ENCODE measurements around the gene EDEM3.
"Not testable (repeated sequence)": the region's sequence is repeated elsewhere in the genome, so short reads cannot be mapped to it uniquely, and the experiment has no call there.

EDEM3 gene

DNA sequence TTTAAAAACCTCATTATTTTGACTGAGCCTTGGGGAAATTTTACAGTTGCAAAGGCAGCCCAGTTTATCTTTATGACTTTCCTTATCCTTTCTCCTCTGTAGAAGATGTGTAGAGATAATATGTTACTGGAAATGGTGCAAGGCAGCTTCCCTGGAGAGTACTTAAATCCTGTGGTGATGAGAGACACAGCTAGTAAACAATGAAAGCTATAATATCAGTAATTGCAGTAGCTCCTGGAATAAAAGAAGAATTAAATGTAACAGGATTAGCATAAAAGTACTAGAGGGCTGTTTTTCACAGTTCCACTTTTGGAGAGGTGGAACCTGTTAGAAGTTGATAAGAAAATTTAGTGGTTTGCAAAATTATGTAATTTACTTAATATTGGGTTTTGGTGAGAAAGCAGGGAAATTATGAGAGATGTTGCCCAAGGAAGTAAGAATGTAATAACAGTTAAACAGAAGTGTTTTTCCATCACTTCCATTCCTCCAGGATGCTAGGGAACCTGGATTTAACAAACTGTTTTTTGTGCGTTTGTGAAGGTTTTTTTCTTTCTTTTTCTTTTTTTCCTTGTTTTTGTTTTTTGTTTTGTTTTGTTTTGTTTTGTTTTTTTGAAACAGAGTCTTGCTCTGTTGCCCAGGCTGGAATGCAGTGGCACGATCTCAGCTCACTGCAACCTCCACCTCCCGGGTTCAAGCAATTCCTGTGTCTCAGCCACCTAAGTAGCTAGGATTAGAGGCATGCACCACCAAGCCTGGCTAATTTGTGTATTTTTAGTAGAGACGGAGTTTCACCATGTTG, 15.7 kb upstream of the EDEM3 start:
- DNase-seq (ENCODE audit: low read depth in 3 of 3) = no peak

GRCh38 chr1:184769241-184769640, 14.6 kb upstream of the EDEM3 start:
- DNase-seq (ENCODE audit: low read depth in 3 of 3) = no peak

- no peak for DNase-seq (ENCODE audit: low read depth in 3 of 3)
Observed at GRCh38 chr1:184768467-184768866, 13.8 kb upstream of the EDEM3 start.

- no peak for DNase-seq (ENCODE audit: low read depth in 3 of 3)
Observed at GRCh38 chr1:184767591-184767990, 12.9 kb upstream of the EDEM3 start.

- no peak for DNase-seq (ENCODE audit: low read depth in 3 of 3)
Observed at GRCh38 chr1:184764483-184764882, 9.8 kb upstream of the EDEM3 start.

DNA sequence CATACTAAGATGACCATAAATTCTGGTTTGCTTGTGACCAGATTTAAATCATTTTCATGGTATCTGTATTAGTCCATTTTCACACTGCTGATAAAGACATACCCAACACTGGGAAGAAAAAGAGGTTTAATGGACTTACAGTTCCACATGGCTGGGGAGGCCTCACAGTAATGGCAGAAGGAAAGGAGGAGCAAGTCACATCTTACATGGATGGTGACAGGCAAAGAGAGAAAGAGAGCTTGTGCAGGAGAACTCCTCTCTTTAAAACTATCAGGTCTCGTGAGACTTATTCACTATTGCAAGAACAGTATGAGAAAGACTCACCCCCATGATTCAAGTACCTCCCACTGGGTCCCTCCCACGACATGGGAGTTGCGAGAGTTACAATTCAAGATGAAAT, 8.9 kb upstream of the EDEM3 start:
- not testable (repeated sequence) for DNase-seq (ENCODE audit: low read depth in 3 of 3)

GRCh38 chr1:184761969-184762485, 7.4 kb upstream of the EDEM3 start:
- no peak for DNase-seq (ENCODE audit: low read depth in 3 of 3)

DNA sequence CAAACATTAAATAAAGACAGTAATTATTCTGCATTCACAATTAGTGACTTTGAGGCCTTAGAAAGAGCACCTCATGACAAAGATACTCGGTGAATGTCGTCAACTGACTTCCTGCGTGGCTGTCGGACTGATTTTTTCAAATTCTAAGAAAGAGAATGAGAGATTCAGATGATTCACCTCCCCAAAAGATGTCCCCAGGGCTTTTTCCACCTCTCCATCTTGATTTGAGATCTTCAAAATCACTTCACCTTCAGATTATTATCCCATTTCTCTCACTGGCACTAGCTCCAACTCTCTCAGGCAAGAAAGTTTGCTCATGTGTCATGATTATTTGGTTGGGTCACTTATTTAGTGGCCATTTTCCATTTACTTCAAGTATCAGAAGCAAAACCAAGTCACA, 5.0 kb upstream of the EDEM3 start:
- DNase-seq (ENCODE audit: low read depth in 3 of 3) = no peak

DNA sequence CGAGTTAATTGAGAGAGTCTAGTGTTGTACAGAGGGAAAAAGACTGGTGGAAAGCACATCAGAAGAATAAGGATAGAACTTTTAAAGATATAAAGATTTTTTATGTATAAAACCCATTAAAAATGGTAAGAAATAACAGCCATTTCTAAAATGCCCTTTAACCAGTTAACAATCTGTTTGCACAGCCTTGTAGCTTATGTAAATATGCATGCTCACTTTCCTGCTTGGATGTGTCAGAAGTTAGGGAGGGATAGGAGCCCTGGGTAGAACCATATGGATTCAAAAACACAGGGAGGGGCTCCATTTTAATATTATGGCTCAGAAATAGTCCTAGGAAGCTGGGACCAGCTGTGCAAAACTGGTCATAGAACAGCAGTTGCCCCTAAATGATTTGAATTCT, 4.5 kb upstream of the EDEM3 start:
- DNase-seq (ENCODE audit: low read depth in 3 of 3) = no peak

GRCh38 chr1:184757891-184758290, 3.2 kb upstream of the EDEM3 start:
- DNase-seq (ENCODE audit: low read depth in 3 of 3) = no peak

- no peak for DNase-seq (ENCODE audit: low read depth in 3 of 3)
Observed at GRCh38 chr1:184757406-184757805, 2.7 kb upstream of the EDEM3 start.

- no peak for DNase-seq (ENCODE audit: low read depth in 3 of 3)
Observed at GRCh38 chr1:184755226-184756065, 788 bp upstream of the EDEM3 start.

DNA sequence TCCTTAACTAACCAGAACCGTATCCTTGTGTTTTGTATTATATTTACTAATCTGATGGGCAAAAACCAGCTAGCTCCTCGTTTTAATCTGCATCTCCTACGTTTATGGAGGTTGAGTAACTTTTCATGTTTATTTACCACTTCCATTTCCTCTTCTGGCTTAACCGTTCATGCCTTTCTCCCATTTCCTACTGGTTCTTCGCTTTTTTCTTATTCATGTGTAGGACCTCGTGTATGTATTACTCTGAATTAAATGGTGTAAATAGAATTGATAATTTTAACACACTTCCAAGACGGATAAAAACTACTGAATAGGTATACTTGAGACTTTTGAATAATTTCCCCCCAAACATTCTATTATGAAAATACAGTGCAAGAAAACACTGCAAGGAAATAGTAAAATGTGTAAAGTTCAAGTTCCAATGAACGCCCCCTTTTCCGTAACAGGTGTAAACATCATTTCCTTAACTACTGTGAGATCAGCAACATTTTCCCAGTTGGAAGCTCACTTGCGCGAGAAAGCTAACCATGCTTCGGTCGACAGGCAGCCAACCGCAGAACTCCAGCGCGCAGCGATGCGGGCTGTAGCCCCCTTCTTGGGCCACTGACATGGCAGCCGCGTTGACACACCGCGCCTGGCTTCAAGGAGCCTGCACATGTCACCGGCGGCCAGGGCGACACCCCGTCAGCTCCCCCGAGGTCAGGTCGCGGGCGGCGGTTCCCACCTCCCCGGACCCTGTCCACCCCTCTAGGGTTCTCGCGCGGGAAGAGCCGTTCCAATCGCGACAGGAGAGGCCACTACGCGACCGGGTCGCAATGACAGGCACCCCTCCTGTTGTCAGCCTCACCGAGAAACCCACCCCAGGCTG, 816 bp downstream of the EDEM3 start:
- peak in 2 of 3 experiments; percentile 14 to 15 for DNase-seq (ENCODE audit: low read depth in 3 of 3)

DNA sequence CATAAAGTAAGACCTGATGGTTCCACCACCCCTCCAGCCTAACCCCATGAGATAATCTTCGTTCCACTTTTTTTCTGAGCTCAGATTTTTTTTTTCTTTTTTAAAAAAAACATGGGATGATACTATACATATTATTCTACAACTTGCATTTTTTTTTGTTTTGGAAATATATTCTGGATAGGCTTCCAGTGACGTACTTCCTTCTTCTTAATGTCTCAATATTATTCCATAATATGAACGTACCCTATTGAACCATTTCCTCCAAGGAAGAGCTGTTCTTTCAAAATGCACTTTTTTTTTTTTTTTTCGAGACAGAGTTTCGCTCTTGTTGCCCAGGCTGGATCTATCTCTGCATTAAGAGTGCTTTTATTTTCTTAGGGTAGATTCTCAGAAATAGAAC, 1.5 kb downstream of the EDEM3 start:
- DNase-seq (ENCODE audit: low read depth in 3 of 3) = no peak

DNA sequence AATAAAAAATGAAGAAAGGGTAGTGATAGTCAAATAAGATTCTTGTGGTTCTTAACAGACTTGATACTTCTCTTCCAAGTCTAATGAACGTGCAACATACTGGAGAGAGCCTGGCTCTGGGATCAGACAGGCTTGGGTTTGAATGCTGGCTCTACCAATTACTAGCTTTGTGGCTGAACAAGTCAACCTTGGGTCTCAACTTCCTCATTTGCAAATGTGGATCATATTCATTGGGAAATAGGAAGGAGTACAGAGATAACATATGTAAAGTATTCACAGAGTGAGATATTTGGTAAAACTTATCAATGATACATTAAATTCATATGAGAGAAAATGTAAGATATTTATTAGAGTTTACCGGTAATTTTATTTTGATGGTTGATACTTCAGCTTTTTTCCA, 2.0 kb downstream of the EDEM3 start:
- no peak for DNase-seq (ENCODE audit: low read depth in 3 of 3)

GRCh38 chr1:184748740-184749139, 5.9 kb downstream of the EDEM3 start:
- DNase-seq (ENCODE audit: low read depth in 3 of 3) = no peak

- DNase-seq (ENCODE audit: low read depth in 3 of 3) = no peak
Observed at GRCh38 chr1:184747089-184747955, 7.3 kb downstream of the EDEM3 start.

DNA sequence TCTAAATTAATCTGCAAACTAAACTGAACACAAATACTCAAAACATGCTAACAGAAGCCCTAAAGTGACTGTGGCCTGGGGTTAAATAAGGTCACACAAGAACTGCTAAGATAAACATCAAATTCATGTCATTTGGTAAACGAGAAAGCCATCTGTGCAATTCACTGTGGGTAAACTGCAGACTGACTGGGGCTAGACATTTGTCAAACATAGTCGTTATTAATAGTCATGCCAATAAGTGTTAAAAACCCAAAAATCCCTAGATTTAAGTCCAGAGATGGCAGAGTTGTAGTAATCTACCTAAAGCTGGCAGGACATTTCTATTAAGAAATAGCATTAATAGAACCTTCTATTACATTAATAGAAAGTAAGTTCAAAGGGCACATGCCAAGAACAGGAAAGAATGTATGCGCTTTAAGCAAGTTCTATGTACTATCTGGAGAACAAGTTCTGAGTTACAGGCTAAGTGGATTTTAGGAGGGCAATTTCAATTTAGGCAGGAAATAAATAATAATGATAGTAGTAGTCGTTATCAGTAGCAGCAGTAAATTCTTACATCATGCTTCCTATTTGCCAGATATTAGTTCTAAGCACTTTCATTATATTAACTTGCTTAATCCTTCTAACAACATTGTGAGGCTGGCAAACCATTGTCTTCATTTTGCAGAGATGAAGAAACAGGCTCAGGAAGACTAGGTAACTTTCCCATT, 8.6 kb downstream of the EDEM3 start:
- no peak for DNase-seq (ENCODE audit: low read depth in 3 of 3)

DNA sequence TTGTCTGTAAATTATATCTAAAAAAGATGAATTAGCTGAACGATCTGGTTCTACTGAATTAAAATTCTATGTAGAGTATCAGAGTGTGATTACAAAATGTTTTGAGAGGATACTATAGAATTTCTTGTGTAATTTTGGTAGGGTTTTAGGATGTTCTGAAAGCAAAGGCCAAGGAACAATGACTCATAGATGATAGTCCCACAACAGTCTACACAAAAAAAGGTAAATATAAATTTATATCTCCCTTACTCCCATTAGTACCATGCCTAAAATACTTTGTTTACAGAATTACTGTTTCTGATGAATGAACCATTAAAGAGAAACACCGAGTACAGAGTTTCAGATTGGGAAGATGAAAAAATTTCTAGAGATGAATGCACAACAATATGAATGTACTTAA, 9.5 kb downstream of the EDEM3 start:
- DNase-seq (ENCODE audit: low read depth in 3 of 3) = no peak

DNA sequence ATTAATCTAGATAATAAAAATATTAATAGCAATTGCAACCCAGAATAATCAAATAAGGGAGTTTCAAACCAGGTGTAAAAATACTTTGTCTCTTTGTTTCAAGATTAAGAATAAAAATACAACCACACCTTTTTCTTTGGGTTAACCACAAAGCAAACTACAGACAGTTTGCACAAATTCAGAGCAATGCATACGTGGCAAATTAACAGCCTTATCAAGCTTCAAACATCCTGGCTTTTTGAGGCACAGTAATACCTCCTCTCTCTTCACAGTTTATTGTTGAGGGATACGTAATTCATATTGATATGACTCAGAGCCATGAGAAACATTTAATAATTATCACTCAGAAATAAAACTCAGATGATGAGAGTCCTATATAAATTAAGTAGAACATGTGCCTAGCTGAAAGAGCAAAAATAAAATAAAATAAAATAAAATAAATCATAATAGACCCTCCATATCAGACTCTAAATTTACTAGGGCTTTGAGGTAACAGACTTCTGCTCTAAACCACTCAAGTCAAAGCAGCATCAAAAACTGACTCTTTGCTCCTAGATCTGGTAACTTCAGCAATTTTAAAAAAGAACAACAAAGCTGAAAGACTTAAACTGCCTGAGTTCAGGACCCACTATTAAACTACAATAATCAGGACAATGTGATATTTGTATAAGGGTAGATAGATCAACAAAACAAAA, 11.4 kb downstream of the EDEM3 start:
- DNase-seq (ENCODE audit: low read depth in 3 of 3) = no peak

Data from stimulated activated CD4-positive, alpha-beta T cell treated with anti-CD3 and anti-CD28 coated beads, TNF-alpha, amount 100 ng/mL, for 4 hours (primary cell).